Measurements from ENCODE around the gene GOT2.

DNA sequence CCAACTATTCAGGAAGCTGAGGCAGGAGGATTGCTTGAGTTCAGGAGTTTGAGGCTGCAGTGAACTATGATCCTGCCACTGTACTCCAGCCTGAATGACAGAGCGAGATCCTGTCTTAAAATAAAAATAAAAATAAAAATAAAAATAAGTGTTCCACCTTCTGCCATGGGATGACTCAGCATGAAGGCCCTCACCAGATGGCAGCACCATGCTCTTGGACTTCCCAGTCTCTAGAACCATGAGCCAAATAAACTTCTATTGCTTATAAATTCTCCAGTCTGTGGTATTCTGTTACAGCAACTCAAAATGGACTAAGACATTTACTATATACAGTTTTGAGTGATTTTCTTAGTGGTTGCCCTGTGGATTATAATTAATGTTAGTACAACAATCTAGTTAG lies 41.7 kb downstream of the GOT2 start:
- TF ChIP-seq EZH2 (IDR thresholded peaks at IDR 0.05; ENCODE audit: insufficient read depth, low read length): no peak
- TF ChIP-seq, protein P1, sequence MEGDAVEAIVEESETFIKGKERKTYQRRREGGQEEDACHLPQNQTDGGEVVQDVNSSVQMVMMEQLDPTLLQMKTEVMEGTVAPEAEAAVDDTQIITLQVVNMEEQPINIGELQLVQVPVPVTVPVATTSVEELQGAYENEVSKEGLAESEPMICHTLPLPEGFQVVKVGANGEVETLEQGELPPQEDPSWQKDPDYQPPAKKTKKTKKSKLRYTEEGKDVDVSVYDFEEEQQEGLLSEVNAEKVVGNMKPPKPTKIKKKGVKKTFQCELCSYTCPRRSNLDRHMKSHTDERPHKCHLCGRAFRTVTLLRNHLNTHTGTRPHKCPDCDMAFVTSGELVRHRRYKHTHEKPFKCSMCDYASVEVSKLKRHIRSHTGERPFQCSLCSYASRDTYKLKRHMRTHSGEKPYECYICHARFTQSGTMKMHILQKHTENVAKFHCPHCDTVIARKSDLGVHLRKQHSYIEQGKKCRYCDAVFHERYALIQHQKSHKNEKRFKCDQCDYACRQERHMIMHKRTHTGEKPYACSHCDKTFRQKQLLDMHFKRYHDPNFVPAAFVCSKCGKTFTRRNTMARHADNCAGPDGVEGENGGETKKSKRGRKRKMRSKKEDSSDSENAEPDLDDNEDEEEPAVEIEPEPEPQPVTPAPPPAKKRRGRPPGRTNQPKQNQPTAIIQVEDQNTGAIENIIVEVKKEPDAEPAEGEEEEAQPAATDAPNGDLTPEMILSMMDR (IDR thresholded peaks at IDR 0.05; ENCODE audit: insufficient read depth, low read depth, low read length): no peak
